Breast epithelium (tissue), 3 donors: ENCODE measurements around the gene CNR2.

ENCODE experiments used
- POLR2A ChIP-seq: fragments of 450-650 bp; IDR thresholded peaks from one replicate; pipeline ENCODE4 v1.6.1; 2016; ENCODE audit warnings: antibody characterized with exemption, mild to moderate bottlenecking, moderate library complexity
- POLR2AphosphoS5 ChIP-seq, 3 donors: sonication (generic); formaldehyde crosslinking; IDR thresholded peaks; one replicate each; pipeline ENCODE4 v1.6.1; 2017; ENCODE audit warnings: antibody characterized with exemption in 3 of 3
- TF ChIP-seq, protein P1 (sequence below), 3 donors: fragments of 450-650 bp; IDR thresholded peaks; one replicate each; pipeline ENCODE4 v1.5.1; 2016 to 2017; ENCODE audit warnings: antibody characterized with exemption in 3 of 3, mild to moderate bottlenecking in 3 of 3, moderate library complexity in 3 of 3

DNA sequence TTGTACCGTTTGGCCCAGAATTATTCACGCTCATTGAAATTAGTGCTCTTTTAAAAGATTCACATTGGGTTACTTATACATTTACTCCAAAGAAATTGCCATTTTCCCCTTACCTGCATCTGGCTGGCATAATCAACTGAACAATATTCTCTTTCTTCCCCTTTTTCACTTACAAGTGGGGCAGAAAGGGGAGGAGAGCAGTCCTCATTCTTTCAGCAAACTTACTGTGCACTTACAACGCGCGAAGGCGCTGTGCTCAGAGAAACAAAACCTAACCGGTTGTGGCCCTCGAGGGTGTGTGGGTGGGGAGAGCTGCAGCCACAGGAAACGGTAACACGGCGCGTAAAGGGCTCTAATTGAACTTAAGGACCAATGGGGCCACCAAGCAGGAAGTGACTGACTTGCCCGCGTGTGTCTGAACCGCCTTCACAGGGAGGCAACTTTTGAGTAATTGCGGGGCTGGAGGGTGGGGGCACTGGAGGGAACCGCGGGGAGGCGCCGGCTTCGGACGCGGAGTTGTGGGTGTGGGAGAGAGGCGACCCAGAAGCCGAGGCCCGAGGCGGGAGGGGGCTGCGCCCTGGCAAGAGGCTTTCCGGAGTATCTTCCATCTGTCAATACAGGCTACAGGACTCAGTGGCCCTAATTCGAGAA is 45.8 kb upstream of the CNR2 start:
- TF ChIP-seq, protein P1, sequence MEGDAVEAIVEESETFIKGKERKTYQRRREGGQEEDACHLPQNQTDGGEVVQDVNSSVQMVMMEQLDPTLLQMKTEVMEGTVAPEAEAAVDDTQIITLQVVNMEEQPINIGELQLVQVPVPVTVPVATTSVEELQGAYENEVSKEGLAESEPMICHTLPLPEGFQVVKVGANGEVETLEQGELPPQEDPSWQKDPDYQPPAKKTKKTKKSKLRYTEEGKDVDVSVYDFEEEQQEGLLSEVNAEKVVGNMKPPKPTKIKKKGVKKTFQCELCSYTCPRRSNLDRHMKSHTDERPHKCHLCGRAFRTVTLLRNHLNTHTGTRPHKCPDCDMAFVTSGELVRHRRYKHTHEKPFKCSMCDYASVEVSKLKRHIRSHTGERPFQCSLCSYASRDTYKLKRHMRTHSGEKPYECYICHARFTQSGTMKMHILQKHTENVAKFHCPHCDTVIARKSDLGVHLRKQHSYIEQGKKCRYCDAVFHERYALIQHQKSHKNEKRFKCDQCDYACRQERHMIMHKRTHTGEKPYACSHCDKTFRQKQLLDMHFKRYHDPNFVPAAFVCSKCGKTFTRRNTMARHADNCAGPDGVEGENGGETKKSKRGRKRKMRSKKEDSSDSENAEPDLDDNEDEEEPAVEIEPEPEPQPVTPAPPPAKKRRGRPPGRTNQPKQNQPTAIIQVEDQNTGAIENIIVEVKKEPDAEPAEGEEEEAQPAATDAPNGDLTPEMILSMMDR (IDR thresholded peaks at IDR 0.05), result peak in 1 of 3 donors; percentile 8
- TF ChIP-seq POLR2AphosphoS5 (IDR thresholded peaks at IDR 0.05), result peak in 2 of 3 donors; percentile 51 to 57
- TF ChIP-seq POLR2A, result no peak
